ENCODE data around the gene FANCC.

Gene FANCC

DNA sequence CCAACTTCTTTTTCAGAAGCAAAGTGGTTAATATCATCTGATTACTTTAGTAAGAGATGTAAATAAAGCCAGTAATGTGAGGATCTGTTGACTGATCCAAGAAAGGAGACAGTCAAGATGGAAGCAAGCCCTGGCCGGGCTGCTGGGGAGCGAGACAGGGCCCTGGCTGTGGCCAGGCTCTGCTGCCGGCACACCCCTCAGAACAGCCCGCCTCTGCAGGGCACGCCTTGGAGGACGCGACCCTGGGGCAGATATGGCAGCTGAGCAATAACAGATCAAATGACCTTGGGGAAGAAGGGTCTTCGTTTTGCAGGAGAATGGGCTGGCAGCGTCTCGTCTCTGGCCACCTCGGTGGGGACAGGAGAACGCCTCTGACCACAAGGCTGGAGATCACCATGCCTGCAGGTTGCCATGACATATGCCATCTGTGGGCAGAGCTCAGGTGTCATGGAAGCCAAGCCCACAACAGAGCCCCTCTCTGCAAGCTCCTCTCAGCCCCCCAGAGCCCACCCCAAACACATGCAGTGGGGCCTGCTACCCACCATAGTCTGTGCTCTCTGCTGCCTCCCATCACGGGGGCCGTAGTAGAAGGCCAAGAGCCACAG is 206.5 kb downstream of the FANCC start:
- no peak for DNase-seq (ENCODE audit: extremely low spot score)
- TF ChIP-seq ELF4 (IDR thresholded peaks at IDR 0.05): no peak
- TF ChIP-seq FOXA1 (IDR thresholded peaks at IDR 0.05): no peak
- TF ChIP-seq SP1 (IDR thresholded peaks at IDR 0.05): no peak
- TF ChIP-seq BHLHE40 (IDR thresholded peaks at IDR 0.05; ENCODE audit: borderline replicate concordance): no peak
- TF ChIP-seq ARNT (IDR thresholded peaks at IDR 0.05): no peak
- TF ChIP-seq, protein P1, sequence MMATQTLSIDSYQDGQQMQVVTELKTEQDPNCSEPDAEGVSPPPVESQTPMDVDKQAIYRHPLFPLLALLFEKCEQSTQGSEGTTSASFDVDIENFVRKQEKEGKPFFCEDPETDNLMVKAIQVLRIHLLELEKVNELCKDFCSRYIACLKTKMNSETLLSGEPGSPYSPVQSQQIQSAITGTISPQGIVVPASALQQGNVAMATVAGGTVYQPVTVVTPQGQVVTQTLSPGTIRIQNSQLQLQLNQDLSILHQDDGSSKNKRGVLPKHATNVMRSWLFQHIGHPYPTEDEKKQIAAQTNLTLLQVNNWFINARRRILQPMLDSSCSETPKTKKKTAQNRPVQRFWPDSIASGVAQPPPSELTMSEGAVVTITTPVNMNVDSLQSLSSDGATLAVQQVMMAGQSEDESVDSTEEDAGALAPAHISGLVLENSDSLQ (IDR thresholded peaks at IDR 0.05): no peak
- TF ChIP-seq HDGF (IDR thresholded peaks at IDR 0.05; ENCODE audit: borderline replicate concordance): no peak
- TF ChIP-seq ZNF384 (IDR thresholded peaks at IDR 0.05): no peak
- ChIA-PET CTCF (interaction anchor here (1.3 kb wide), 1 partner anchor 17 kb away, joined by 4 read pairs; no protein-coding TSS in a partner anchor), POLR2A (no interaction called here)

DNA sequence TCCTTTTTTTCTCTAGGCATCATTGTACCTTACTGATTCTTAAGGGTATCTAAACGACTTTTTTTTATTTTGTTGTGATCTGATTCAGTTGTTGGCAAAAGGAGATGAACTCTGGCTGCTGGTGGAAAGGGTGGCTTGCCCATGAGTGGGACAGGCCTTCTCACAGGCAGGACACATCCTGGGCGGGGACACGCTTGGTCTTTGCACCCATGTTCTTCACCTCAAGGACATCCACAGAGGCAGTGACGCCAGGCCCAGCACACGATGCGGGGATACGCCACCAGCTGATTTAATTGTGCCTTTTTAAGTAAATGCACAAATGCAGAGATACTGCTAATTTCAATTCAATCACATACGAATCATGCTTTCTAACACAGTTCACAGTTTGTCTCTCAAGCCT is 208.1 kb downstream of the FANCC start:
- CTCF ChIA-PET: no interaction called here

DNA sequence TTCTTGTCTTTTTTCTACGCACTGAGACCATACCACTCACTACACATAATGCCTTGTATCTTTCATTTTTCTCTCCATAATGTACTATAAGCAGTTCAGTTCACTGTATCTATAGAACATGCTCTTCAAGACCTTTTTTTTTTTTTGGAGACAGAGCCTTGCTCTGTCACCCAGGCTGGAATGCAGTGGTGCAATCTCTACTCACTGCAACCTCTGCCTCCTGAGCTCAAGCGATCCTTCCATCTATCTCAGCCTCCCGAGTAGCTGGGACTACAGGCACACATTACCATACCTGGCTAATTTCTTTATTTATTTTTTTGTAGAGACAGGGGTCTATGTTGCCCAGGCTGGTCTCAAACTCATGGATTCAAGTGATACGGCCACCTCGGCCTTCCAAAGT is 208.7 kb downstream of the FANCC start:
- POLR2A ChIA-PET: no interaction called here
- no peak for DNase-seq (ENCODE audit: extremely low spot score)
- TF ChIP-seq FOXK2 (IDR thresholded peaks at IDR 0.05) (no peak), LEF1 (IDR thresholded peaks at IDR 0.05; ENCODE audit: borderline replicate concordance) (no peak), NFRKB (IDR thresholded peaks at IDR 0.05) (no peak)
- TF ChIP-seq, protein P1 (IDR thresholded peaks at IDR 0.05): no peak
- CTCF ChIA-PET: no interaction called here

More for the DNA sequence above, 208.1 kb downstream of the FANCC start:
- no peak for DNase-seq (ENCODE audit: extremely low spot score)
- no peak for TF ChIP-seq FOXK2 (IDR thresholded peaks at IDR 0.05)
- TF ChIP-seq SP1 (IDR thresholded peaks at IDR 0.05): no peak
- TF ChIP-seq L3MBTL2 (conservative IDR thresholded peaks at IDR 0.05): no peak
- TF ChIP-seq HDGF (IDR thresholded peaks at IDR 0.05; ENCODE audit: borderline replicate concordance): no peak
- TF ChIP-seq BHLHE40 (IDR thresholded peaks at IDR 0.05; ENCODE audit: borderline replicate concordance): no peak
- TF ChIP-seq TARDBP (IDR thresholded peaks at IDR 0.05): no peak
- POLR2A ChIA-PET: no interaction called here

DNA sequence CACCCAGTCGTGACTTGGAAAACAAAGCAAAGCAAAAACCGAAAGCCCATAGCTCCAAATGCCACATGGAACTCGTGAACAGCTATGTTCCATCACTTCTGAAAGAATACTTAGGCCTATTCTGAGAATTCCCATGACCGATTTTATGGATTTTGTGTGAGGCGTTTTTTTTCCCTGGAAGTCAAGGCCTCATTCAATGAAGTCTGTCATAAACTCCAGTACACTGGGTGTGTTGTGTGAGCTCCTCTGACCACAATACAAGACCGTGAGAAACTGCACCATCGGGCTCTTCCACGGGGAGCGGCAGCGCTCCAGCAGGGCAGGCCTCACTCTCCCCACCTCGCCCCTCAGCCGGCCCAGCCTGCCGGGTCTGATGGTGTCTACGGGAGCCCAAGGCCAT is 209.5 kb downstream of the FANCC start:
- TF ChIP-seq TARDBP (IDR thresholded peaks at IDR 0.05): no peak
- no peak for TF ChIP-seq FOXM1 (IDR thresholded peaks at IDR 0.05; ENCODE audit: borderline replicate concordance)
- TF ChIP-seq, protein P1 (IDR thresholded peaks at IDR 0.05): no peak
- TF ChIP-seq HDGF (IDR thresholded peaks at IDR 0.05; ENCODE audit: borderline replicate concordance): no peak
- TF ChIP-seq SUZ12 (IDR thresholded peaks at IDR 0.05): no peak
- no peak for TF ChIP-seq ZNF384 (IDR thresholded peaks at IDR 0.05)
- no peak for TF ChIP-seq FOXK2 (IDR thresholded peaks at IDR 0.05)
- TF ChIP-seq FOXA1 (IDR thresholded peaks at IDR 0.05): no peak
- no peak for TF ChIP-seq LEF1 (IDR thresholded peaks at IDR 0.05; ENCODE audit: borderline replicate concordance)
- no peak for TF ChIP-seq SP1 (IDR thresholded peaks at IDR 0.05)
- TF ChIP-seq CTBP1 (IDR thresholded peaks at IDR 0.05; ENCODE audit: borderline replicate concordance): no peak
- no peak for TF ChIP-seq ARNT (IDR thresholded peaks at IDR 0.05)
- no peak for TF ChIP-seq L3MBTL2 (conservative IDR thresholded peaks at IDR 0.05)
- no peak for TF ChIP-seq BHLHE40 (IDR thresholded peaks at IDR 0.05; ENCODE audit: borderline replicate concordance)
- no peak for TF ChIP-seq ELF4 (IDR thresholded peaks at IDR 0.05)
- no peak for TF ChIP-seq NFRKB (IDR thresholded peaks at IDR 0.05)
- POLR2A ChIA-PET: no interaction called here
- no peak for DNase-seq (ENCODE audit: extremely low spot score)
- CTCF ChIA-PET: no interaction called here

DNA sequence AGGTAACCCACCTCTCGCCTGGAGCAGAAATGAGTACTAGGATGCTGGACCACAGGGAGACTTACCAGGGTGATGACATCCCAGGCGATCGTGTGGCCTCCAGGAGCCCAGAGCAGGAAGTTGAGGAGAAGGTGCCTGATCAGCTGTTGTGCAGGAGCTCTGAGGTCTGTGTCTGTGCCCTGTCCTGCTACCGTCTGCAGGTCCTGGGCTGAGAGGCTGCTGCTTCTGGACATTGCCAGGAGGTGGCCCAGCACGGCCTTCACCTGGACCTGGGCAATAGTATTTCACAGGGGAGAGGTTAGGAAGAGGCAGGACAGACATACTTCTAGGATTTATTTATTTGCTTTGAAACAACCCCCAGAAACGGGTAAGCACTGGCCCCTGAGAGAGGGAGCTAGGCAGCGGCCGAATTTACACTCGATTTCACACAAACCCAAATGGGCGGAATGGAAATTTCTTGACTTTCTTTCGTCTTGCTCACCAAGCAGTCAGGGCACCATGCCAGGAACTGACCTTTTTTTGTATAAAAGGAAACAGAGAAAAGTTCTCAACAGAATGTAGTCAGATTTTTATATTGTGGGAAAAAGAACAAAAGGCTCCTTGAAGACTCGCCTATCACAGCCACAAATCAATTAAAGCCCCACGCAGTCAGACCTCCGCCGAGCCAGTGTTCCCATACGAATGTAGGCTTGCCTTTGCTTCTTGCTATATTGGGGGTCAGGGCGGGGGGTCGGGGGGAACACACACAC is 210.3 kb downstream of the FANCC start:
- ChIA-PET POLR2A (no interaction called here), CTCF (no interaction called here)
- no peak for TF ChIP-seq LEF1 (IDR thresholded peaks at IDR 0.05; ENCODE audit: borderline replicate concordance)

DNA sequence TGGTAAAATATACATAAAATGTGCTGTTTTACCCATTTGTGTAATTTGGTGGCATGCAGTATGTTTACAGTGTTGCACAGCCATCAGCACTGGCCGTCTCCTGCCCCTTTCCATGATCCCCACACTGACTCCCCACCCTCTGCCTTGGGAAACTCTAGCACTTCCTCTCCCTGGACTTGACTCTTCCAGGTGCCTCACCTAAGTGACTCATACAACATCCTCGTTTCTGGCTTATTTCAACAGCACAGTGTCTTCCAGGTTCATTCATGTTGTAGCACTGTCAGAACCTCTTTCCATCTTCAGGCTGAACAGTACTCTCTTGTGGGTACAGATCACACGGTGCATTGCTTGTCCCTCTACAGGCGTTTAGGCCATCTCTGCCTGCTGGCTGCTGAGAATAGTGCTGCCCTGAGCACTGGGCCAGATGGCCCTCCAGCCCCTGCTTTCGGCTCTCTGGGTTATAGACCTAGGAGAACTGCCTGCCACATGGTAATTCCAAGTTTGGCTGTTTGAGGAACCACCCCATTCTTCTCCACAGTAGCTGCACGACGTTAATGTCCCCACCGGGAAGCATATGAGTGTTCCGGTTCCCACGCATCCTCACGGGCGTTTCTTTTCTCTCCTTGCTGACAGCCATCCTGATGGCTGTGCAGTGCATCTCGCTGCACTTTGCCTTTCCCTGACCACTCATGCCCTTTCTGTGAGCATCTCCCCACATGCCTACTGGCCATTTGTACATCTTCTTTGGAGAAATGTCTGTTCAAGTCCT is 211.8 kb downstream of the FANCC start:
- ChIA-PET POLR2A (no interaction called here), CTCF (no interaction called here)

More for the DNA sequence above, 210.3 kb downstream of the FANCC start:
- no peak for DNase-seq (ENCODE audit: extremely low spot score)

More for the DNA sequence above, 211.8 kb downstream of the FANCC start:
- DNase-seq (ENCODE audit: extremely low spot score): no peak
- no peak for TF ChIP-seq FOXK2 (IDR thresholded peaks at IDR 0.05)
- no peak for TF ChIP-seq ARNT (IDR thresholded peaks at IDR 0.05)
- TF ChIP-seq HDGF (IDR thresholded peaks at IDR 0.05; ENCODE audit: borderline replicate concordance): no peak
- TF ChIP-seq FOXM1 (IDR thresholded peaks at IDR 0.05; ENCODE audit: borderline replicate concordance): no peak
- no peak for TF ChIP-seq NFRKB (IDR thresholded peaks at IDR 0.05)
- no peak for TF ChIP-seq SP1 (IDR thresholded peaks at IDR 0.05)
- TF ChIP-seq CTBP1 (IDR thresholded peaks at IDR 0.05; ENCODE audit: borderline replicate concordance): no peak
- TF ChIP-seq ZNF384 (IDR thresholded peaks at IDR 0.05): no peak
- no peak for TF ChIP-seq BHLHE40 (IDR thresholded peaks at IDR 0.05; ENCODE audit: borderline replicate concordance)
- no peak for TF ChIP-seq ELF4 (IDR thresholded peaks at IDR 0.05)
- no peak for TF ChIP-seq TARDBP (IDR thresholded peaks at IDR 0.05)
- TF ChIP-seq FOXA1 (IDR thresholded peaks at IDR 0.05): no peak
- TF ChIP-seq LEF1 (IDR thresholded peaks at IDR 0.05; ENCODE audit: borderline replicate concordance): no peak

Measured in HEK293T (cell line).